ENCODE data around the gene ZDHHC21.

Gene ZDHHC21

DNA sequence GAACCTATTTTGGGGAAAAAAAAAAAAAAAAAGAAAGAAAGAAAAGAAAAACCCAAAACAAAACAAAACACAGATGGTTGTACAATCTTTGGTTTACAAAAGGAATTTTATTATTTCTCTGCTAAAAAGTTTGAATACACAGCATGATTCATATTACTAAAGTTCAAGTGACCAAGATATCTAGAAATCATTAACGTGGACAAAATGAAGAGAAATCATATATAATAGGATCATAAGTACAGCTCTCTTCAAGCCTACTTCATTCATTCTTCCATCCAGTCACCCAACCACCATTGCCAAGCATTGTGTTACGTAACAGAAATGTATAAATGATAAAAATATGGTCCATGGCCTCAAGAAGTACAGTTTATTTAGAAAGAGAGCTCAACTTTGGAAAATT, 52.9 kb downstream of the ZDHHC21 start:
- TF ChIP-seq CTCF (IDR thresholded peaks at IDR 0.05; ENCODE audit: low read depth, low read length) = no peak
- H3K4me3 ChIP-seq (ENCODE audit: low read depth, low read length) = no peak overlapping the region

GRCh38 chr9:14633906-14634565, 59.2 kb downstream of the ZDHHC21 start:
- TF ChIP-seq CTCF (IDR thresholded peaks at IDR 0.05; ENCODE audit: low read depth, low read length) = no peak
- H3K4me3 ChIP-seq (ENCODE audit: low read depth, low read length) = no peak overlapping the region

DNA sequence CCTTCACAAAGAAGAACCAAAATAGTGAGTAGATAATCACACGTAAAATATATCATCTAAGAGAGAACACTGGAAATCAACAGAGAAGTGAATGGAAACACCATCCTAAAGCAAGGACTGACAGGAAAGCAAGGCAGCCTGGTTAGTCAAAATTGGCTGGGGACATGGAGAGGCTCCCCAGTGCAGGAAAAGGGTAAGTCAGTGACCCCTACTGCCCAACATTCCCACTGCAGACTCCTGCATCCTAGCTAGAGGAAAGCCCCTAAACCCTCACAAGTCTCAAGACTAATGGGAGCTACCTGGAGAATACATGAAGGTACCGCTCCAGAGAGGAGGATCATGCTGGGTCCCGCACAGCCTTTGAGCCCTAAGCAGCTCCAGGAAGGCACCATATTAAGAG, 60.1 kb downstream of the ZDHHC21 start:
- H3K4me3 ChIP-seq (ENCODE audit: low read depth, low read length) = no peak overlapping the region
- TF ChIP-seq CTCF (IDR thresholded peaks at IDR 0.05; ENCODE audit: low read depth, low read length) = no peak

- TF ChIP-seq CTCF (IDR thresholded peaks at IDR 0.05; ENCODE audit: low read depth, low read length) = no peak
- H3K4me3 ChIP-seq (ENCODE audit: low read depth, low read length) = no peak overlapping the region
Measured at GRCh38 chr9:14627513-14627912, 65.7 kb downstream of the ZDHHC21 start.

DNA sequence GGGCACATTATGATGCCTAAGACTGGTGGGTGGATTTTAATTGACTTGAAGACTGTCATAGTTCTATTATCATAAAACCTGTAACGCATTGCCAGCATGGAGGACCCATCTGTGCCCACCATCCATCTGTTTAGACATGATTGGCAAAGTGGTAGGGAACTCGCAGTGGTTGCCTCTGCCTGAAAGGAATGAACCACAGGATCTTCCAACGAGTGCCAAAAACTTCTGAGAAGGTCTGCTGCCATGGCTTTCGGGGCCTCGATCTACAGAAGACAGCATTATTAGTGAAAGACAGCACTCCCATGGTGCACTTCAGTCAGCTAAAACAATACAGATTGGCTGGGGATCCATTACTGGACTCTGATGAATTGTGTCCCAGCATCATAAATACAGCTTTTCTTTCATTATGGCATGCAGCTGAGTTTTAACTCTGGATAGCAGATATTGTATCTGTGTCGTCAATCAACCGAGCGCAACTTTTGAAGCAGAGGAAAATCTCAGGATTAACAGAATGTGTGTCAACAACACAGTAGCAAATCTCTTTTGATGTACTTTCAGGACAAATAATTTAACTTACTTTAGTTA, 74.3 kb downstream of the ZDHHC21 start:
- no peak for TF ChIP-seq CTCF (IDR thresholded peaks at IDR 0.05; ENCODE audit: low read depth, low read length)

DNA sequence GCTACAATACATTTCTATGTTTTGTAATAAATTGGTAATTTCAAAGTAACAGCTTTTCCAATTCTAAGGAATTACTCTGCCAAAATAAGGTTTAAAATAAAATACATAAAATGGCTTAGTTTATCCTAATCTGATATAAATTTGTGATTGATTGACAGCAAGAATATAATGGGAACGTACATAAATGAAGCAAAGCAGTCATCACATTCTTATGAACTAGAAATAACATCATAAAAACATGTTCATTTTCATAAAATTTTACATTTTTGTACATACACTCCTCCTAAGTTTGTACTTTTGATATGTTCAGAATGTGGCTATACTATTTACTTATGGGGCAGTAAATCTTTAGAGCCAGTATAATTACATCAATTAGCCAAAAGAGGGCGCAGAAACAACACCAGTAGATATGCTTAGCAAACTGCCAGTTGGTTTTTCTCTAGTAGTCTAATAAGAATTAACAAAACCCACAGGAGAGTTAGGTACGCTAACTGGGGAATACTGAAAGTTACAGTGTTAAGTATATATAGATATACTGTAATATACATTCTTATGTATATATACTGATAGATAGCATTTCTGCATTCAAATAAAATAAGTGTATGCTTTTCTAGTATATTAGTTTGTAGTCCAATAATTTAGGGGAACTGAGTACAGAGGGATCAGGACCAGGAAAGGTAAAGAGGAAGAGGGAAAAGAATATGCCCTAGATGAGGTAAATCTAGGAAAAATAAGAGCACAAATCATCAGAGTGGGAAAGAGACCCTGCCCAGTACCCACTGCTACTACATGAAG, 76.8 kb downstream of the ZDHHC21 start:
- no peak overlapping the region for H3K4me3 ChIP-seq (ENCODE audit: low read depth, low read length)
- TF ChIP-seq CTCF (IDR thresholded peaks at IDR 0.05; ENCODE audit: low read depth, low read length) = peak; percentile 51; the same call in 1 of the 2 replicates

More for the DNA sequence above, 74.3 kb downstream of the ZDHHC21 start:
- H3K4me3 ChIP-seq (ENCODE audit: low read depth, low read length) = no peak overlapping the region

DNA sequence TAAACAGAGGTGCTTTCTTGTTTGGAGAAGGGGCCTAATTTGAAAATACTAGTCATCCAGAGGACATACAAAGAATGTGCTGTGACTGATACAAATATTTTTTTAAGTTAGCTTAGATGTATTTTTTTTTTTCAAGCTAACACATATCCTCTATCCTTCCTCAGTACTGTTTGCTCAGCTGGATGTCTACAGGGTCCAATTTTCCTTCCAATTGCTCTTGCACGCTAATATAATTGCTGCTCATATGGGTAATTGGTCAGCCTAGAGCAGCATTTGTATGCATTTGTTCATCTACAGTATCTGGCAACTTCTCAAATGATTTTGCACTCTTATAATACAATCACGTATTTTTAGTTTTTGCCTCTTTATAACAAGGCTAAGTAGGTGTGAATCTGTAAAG, 84.7 kb downstream of the ZDHHC21 start:
- no peak for TF ChIP-seq CTCF (IDR thresholded peaks at IDR 0.05; ENCODE audit: low read depth, low read length)
- no peak overlapping the region for H3K4me3 ChIP-seq (ENCODE audit: low read depth, low read length)
